ENCODE results near the gene VWA8. TPM values are rescaled to one million over a fixed set of nuclear protein-coding genes. Genes with fewer than 3 reads are reported as not detected.

VWA8 gene
- total RNA-seq, 1 experiment from 2014 or later: 22.6 TPM

- no peak overlapping the region for H3K4me2 ChIP-seq (ENCODE audit: low read length)
- H3K9me2 ChIP-seq (ENCODE audit: insufficient read depth): no peaks in the 10 kb centered on the region
- CTCF ChIA-PET: interaction anchor here (3.4 kb wide), 1 partner anchor 10 kb away, joined by 20 read pairs; no protein-coding TSS in a partner anchor
- no peaks in the 10 kb centered on the region for H3K9me3 ChIP-seq (ENCODE audit: control insufficient read depth in 1 of 2, insufficient read depth in 1 of 2, low read depth in 1 of 2, low read length in 2 of 2)
- no TSS peak for BruUV-seq (replicated peaks)
- H3K4me1 ChIP-seq (ENCODE audit: control insufficient read depth in 1 of 2, insufficient read depth in 2 of 2, low read length in 2 of 2): no peaks in the 10 kb centered on the region
- no peak for ATAC-seq
- peaks cover 0 to 3% of the 10 kb centered on the region in 2 experiments; a peak in 1 of 4 replicates for H3K36me3 ChIP-seq (ENCODE audit: control insufficient read depth in 1 of 2, insufficient read depth in 2 of 2, low read length in 2 of 2)
- H3K27me3 ChIP-seq (ENCODE audit: insufficient read depth, low read length): no peaks in the 10 kb centered on the region
- no peak overlapping the region for H3K4me3 ChIP-seq (replicated peaks in 1 of 2; ENCODE audit: low read depth in 1 of 2, low read length in 2 of 2)
- no peaks in the 10 kb centered on the region for H4K20me1 ChIP-seq (ENCODE audit: insufficient read depth)
- no peak overlapping the region for H3K9ac ChIP-seq (ENCODE audit: low read length)
- intact Hi-C loops (cut with micrococcal nuclease): no loop called here
- RAD21 ChIA-PET (ENCODE audit: low non-redundant PET in 1 of 2, low total read pairs in 2 of 2, uncharacterized antibody in 2 of 2, unreplicated experiment in 2 of 2): no interaction called here
- no peak for DNase-seq (ENCODE audit: low read depth, low spot score)
- TF ChIP-seq SIN3A (IDR thresholded peaks at IDR 0.05; ENCODE audit: low read depth) (no peak), ZBTB33 (IDR thresholded peaks at IDR 0.05; ENCODE audit: extremely low read depth, insufficient replicate concordance, low read length) (no peak), RAD21 (IDR thresholded peaks at IDR 0.05; ENCODE audit: low read depth) (no peak), FOSL1 (IDR thresholded peaks at IDR 0.05; ENCODE audit: low read depth) (no peak), TCF7L2 (IDR thresholded peaks at IDR 0.05; ENCODE audit: borderline replicate concordance, extremely low read depth, insufficient read depth, insufficient read length) (no peak), CTCF (IDR thresholded peaks at IDR 0.05 in 2 of 3, conservative IDR thresholded peaks at IDR 0.05 in 1 of 3; ENCODE audit: borderline replicate concordance in 1 of 3, insufficient read depth in 1 of 3, low read depth in 2 of 3, low read length in 2 of 3) (no peak), EGR1 (IDR thresholded peaks at IDR 0.05; ENCODE audit: low read depth) (no peak), POLR2A (IDR thresholded peaks at IDR 0.05; ENCODE audit: borderline replicate concordance, extremely low read depth, insufficient read depth, insufficient read length) (no peak), MAX (IDR thresholded peaks at IDR 0.05) (no peak), SRF (IDR thresholded peaks at IDR 0.05; ENCODE audit: low read depth) (no peak), YY1 (IDR thresholded peaks at IDR 0.05; ENCODE audit: extremely low read depth, insufficient replicate concordance, low read depth, low read length) (no peak), JUND (IDR thresholded peaks at IDR 0.05) (no peak), EZH2 (IDR thresholded peaks at IDR 0.05) (no peak)
- H3K79me2 ChIP-seq (ENCODE audit: insufficient read depth, low read length): no peaks in the 10 kb centered on the region
- POLR2A ChIA-PET: no interaction called here
- H3K27ac ChIP-seq (ENCODE audit: low read depth, low read length): no peak overlapping the region
- no peak overlapping the region for H2AFZ ChIP-seq (ENCODE audit: low read depth, low read length, poor library complexity, severe bottlenecking)
Measured at GRCh38 chr13:41678848-41679247, 282.1 kb downstream of the VWA8 start.

All from HCT116 (cell line).